Peyer's patch (tissue), 4 donors: ENCODE measurements around the gene PTPN12. TPM values are rescaled to one million over a fixed set of nuclear protein-coding genes. Genes with fewer than 3 reads are reported as not detected.

Experiments
- DNase-seq, 3 donors: peaks; one replicate each; pipeline ENCODE4 v3.0.0-alpha.2; 2017 to 2019
- H3K27ac ChIP-seq, 4 donors: fragments of 200-600 bp; sonication (generic); one replicate each; pipeline ENCODE4 v1.5.1; 2016 to 2019
- H3K27me3 ChIP-seq, 2 donors: fragments of 200-600 bp; sonication (generic); one replicate each; pipeline ENCODE4 v1.5.1; 2019
- H3K36me3 ChIP-seq, 3 donors: fragments of 200-600 bp; sonication (generic); one replicate each; pipeline ENCODE4 v1.5.1; 2016 to 2019
- H3K4me1 ChIP-seq, 4 donors: fragments of 200-600 bp; sonication (generic); one replicate each; pipeline ENCODE4 v1.5.1; 2016 to 2019
- H3K4me3 ChIP-seq, 4 donors: fragments of 200-600 bp; sonication (generic); 1 replicate in 3 of 4; 2 replicates in 1 of 4; pipeline ENCODE4 v1.5.1; 2016 to 2019; ENCODE audit warnings: mild to moderate bottlenecking in 1 of 4
- H3K9me3 ChIP-seq, 4 donors: fragments of 200-600 bp; sonication (generic); one replicate each; pipeline ENCODE4 v1.5.1; 2016 to 2019; ENCODE audit warnings: mild to moderate bottlenecking in 1 of 4
- POLR2A ChIP-seq, 2 donors: fragments of 450-650 bp; IDR thresholded peaks; one replicate each; pipeline ENCODE4 v1.5.1; 2017; ENCODE audit warnings: antibody characterized with exemption in 2 of 2, mild to moderate bottlenecking in 2 of 2, moderate library complexity in 2 of 2
- total RNA-seq, 4 donors: library from RNA; depleted of rRNA; stranded (reverse); fragments of >200 nt; gene quantifications; one replicate each; pipeline ENCODE4 v1.1.0, GENCODE V29; 2016
- TF ChIP-seq, protein P1 (sequence below), 6 experiments: fragments of 450-650 bp in 4 of 6; fragments of 200-600 bp in 2 of 6; sonication (generic) in 1 of 6; IDR thresholded peaks; one replicate each; pipeline ENCODE4 v1.5.1; 2017 to 2019; ENCODE audit warnings: antibody characterized with exemption in 6 of 6, mild to moderate bottlenecking in 3 of 6, moderate library complexity in 1 of 6

The PTPN12 gene
- total RNA-seq, 4 donors from 2014 or later = 41.3 to 176 (median 66.9) TPM

DNA sequence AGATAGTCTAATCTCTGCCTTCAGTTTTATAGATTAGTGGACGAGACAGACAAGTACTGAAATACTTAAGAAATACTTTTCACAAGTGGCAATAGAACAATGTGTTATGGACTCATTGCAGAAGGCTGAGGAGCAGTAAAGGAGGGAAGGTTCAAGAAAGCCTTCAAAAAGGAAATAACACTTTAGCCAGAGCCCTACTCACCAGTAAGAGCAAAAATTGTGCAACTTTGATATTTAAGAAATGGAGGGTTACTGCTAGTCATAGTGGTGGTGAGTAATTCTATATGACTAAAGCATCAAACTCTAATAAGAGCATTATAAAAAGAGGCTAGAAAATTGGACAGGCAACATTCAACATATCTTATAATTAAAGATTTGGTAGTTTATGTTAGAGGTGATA is 28.8 kb downstream of the PTPN12 start:
- Histone ChIP-seq H3K36me3 (no peaks in the 10 kb centered on the region), H3K9me3 (no peaks in the 10 kb centered on the region)
- no peak for TF ChIP-seq POLR2A (IDR thresholded peaks at IDR 0.05)
- TF ChIP-seq, protein P1, sequence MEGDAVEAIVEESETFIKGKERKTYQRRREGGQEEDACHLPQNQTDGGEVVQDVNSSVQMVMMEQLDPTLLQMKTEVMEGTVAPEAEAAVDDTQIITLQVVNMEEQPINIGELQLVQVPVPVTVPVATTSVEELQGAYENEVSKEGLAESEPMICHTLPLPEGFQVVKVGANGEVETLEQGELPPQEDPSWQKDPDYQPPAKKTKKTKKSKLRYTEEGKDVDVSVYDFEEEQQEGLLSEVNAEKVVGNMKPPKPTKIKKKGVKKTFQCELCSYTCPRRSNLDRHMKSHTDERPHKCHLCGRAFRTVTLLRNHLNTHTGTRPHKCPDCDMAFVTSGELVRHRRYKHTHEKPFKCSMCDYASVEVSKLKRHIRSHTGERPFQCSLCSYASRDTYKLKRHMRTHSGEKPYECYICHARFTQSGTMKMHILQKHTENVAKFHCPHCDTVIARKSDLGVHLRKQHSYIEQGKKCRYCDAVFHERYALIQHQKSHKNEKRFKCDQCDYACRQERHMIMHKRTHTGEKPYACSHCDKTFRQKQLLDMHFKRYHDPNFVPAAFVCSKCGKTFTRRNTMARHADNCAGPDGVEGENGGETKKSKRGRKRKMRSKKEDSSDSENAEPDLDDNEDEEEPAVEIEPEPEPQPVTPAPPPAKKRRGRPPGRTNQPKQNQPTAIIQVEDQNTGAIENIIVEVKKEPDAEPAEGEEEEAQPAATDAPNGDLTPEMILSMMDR (IDR thresholded peaks at IDR 0.05) = no peak

DNA sequence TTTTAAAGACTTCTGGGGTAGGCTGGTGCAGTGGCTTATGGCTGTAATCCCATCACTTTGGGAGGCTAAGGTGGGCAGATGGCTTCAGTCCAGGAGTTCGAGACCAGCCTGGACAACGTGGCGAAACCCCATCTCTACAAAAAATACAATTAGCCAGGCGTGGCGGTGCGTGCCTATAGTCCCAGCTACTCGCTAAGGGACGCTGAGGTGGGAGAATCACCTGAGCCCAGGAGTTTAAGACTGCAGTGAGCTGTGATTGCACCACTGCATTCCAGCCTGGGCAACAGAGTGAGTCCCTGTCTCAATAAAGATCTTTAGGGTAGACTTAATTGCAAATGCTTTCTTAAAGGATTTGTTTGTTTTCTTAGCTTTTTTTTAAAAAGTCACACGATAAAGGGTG is 29.3 kb downstream of the PTPN12 start:
- H3K36me3 ChIP-seq = no peaks in the 10 kb centered on the region
- no peak overlapping the region for H3K27ac ChIP-seq
- no peak for TF ChIP-seq POLR2A (IDR thresholded peaks at IDR 0.05)
- TF ChIP-seq, protein P1 (IDR thresholded peaks at IDR 0.05) = no peak
- H3K4me3 ChIP-seq = no peak overlapping the region
- no peaks in the 10 kb centered on the region for H3K27me3 ChIP-seq
- peaks cover 0 to 14% (median 0%) of the 10 kb centered on the region in 4 donors for H3K4me1 ChIP-seq
- DNase-seq = no peak
- H3K9me3 ChIP-seq = no peaks in the 10 kb centered on the region

More for the DNA sequence above, 28.8 kb downstream of the PTPN12 start:
- H3K4me3 ChIP-seq = no peak overlapping the region
- DNase-seq = no peak
- H3K27me3 ChIP-seq = no peaks in the 10 kb centered on the region
- no peak overlapping the region for H3K27ac ChIP-seq
- H3K4me1 ChIP-seq = peaks cover 0 to 14% (median 0%) of the 10 kb centered on the region in 4 donors

- Histone ChIP-seq H3K27ac (no peak overlapping the region), H3K36me3 (peaks cover 0 to 26% (median 0%) of the 10 kb centered on the region in 3 donors), H3K9me3 (no peaks in the 10 kb centered on the region), H3K4me1 (peaks cover 0 to 3% (median 0%) of the 10 kb centered on the region in 4 donors), H3K27me3 (no peaks in the 10 kb centered on the region), H3K4me3 (no peak overlapping the region)
- TF ChIP-seq POLR2A (IDR thresholded peaks at IDR 0.05) = no peak
- TF ChIP-seq, protein P1 (IDR thresholded peaks at IDR 0.05) = no peak
- no peak for DNase-seq
Measured at GRCh38 chr7:77569514-77570232, 32.6 kb downstream of the PTPN12 start.

- no peak overlapping the region for H3K27ac ChIP-seq
- TF ChIP-seq POLR2A (IDR thresholded peaks at IDR 0.05) = no peak
- TF ChIP-seq, protein P1 (IDR thresholded peaks at IDR 0.05) = no peak
- H3K27me3 ChIP-seq = no peaks in the 10 kb centered on the region
- H3K4me1 ChIP-seq = peaks cover 0 to 3% (median 0%) of the 10 kb centered on the region in 4 donors
- no peak overlapping the region for H3K4me3 ChIP-seq
- peaks cover 0 to 33% (median 0%) of the 10 kb centered on the region in 3 donors for H3K36me3 ChIP-seq
- no peak for DNase-seq
- H3K9me3 ChIP-seq = no peaks in the 10 kb centered on the region
Measured at GRCh38 chr7:77570330-77571011, 33.4 kb downstream of the PTPN12 start.

GRCh38 chr7:77571801-77572200 is 34.7 kb downstream of the PTPN12 start:
- H3K9me3 ChIP-seq = no peaks in the 10 kb centered on the region
- H3K27me3 ChIP-seq = no peaks in the 10 kb centered on the region
- no peak overlapping the region for H3K4me3 ChIP-seq
- peaks cover 0 to 3% (median 0%) of the 10 kb centered on the region in 4 donors for H3K4me1 ChIP-seq
- peaks cover 0 to 45% (median 0%) of the 10 kb centered on the region in 3 donors for H3K36me3 ChIP-seq
- TF ChIP-seq POLR2A (IDR thresholded peaks at IDR 0.05) = no peak
- TF ChIP-seq, protein P1 (IDR thresholded peaks at IDR 0.05) = no peak
- no peak for DNase-seq
- no peak overlapping the region for H3K27ac ChIP-seq
